ENCODE measurements around the gene RPS6KA2.

RPS6KA2 gene

GRCh38 chr6:166446567-166447065, 180.4 kb downstream of the RPS6KA2 start:
- DNase-seq (ENCODE audit: low read depth in 2 of 2), result no peak

GRCh38 chr6:166446146-166446545, 180.9 kb downstream of the RPS6KA2 start:
- DNase-seq (ENCODE audit: low read depth in 2 of 2), result no peak

- DNase-seq (ENCODE audit: low read depth in 2 of 2), result no peak
These were observed 182.6 kb downstream of the RPS6KA2 start for GRCh38 chr6:166444446-166444845.

- DNase-seq (ENCODE audit: low read depth in 2 of 2), result no peak
These were observed 183.9 kb downstream of the RPS6KA2 start for GRCh38 chr6:166443166-166443565.

- no peak for DNase-seq (ENCODE audit: low read depth in 2 of 2)
These were observed 184.8 kb downstream of the RPS6KA2 start for GRCh38 chr6:166442131-166442685.

GRCh38 chr6:166441325-166442078, 185.5 kb downstream of the RPS6KA2 start:
- DNase-seq (ENCODE audit: low read depth in 2 of 2), result no peak

GRCh38 chr6:166440729-166441128, 186.3 kb downstream of the RPS6KA2 start:
- DNase-seq (ENCODE audit: low read depth in 2 of 2), result no peak

GRCh38 chr6:166440106-166440505, 186.9 kb downstream of the RPS6KA2 start:
- no peak for DNase-seq (ENCODE audit: low read depth in 2 of 2)

- no peak for DNase-seq (ENCODE audit: low read depth in 2 of 2)
These were observed 187.5 kb downstream of the RPS6KA2 start for GRCh38 chr6:166439366-166440091.

GRCh38 chr6:166438211-166438861, 188.7 kb downstream of the RPS6KA2 start:
- no peak for DNase-seq (ENCODE audit: low read depth in 2 of 2)

- DNase-seq (ENCODE audit: low read depth in 2 of 2), result no peak
These were observed 189.4 kb downstream of the RPS6KA2 start for GRCh38 chr6:166437661-166438060.

- DNase-seq (ENCODE audit: low read depth in 2 of 2), result no peak
These were observed 190.6 kb downstream of the RPS6KA2 start for GRCh38 chr6:166436195-166437139.

GRCh38 chr6:166435574-166435973, 191.5 kb downstream of the RPS6KA2 start:
- DNase-seq (ENCODE audit: low read depth in 2 of 2), result no peak

- no peak for DNase-seq (ENCODE audit: low read depth in 2 of 2)
These were observed 192.7 kb downstream of the RPS6KA2 start for GRCh38 chr6:166434336-166434735.

GRCh38 chr6:166433096-166433495, 194.0 kb downstream of the RPS6KA2 start:
- no peak for DNase-seq (ENCODE audit: low read depth in 2 of 2)

GRCh38 chr6:166430269-166430668, 196.8 kb downstream of the RPS6KA2 start:
- no peak for DNase-seq (ENCODE audit: low read depth in 2 of 2)

GRCh38 chr6:166424431-166424830, 202.6 kb downstream of the RPS6KA2 start:
- no peak for DNase-seq (ENCODE audit: low read depth in 2 of 2)

- no peak for DNase-seq (ENCODE audit: low read depth in 2 of 2)
These were observed 203.3 kb downstream of the RPS6KA2 start for GRCh38 chr6:166423781-166424180.

GRCh38 chr6:166423051-166423745, 203.9 kb downstream of the RPS6KA2 start:
- DNase-seq (ENCODE audit: low read depth in 2 of 2), result no peak

- DNase-seq (ENCODE audit: low read depth in 2 of 2), result no peak
These were observed 204.7 kb downstream of the RPS6KA2 start for GRCh38 chr6:166422201-166422940.
